22Rv1 (cell line): ENCODE results near the gene SMAD4.

Source experiments
- H3K27ac ChIP-seq: fragments of 450-650 bp; 2 replicates; pipeline ENCODE4 v1.5.1; 2017
- CTCF ChIP-seq: fragments of 450-650 bp; IDR thresholded peaks from 2 replicates; pipeline ENCODE4 v1.5.1; 2017; ENCODE audit warnings: mild to moderate bottlenecking
- ZFX ChIP-seq: fragments of 450-650 bp; IDR thresholded peaks from 2 replicates; pipeline ENCODE4 v1.6.1; 2017; ENCODE audit warnings: antibody characterized with exemption, borderline replicate concordance

The SMAD4 gene

DNA sequence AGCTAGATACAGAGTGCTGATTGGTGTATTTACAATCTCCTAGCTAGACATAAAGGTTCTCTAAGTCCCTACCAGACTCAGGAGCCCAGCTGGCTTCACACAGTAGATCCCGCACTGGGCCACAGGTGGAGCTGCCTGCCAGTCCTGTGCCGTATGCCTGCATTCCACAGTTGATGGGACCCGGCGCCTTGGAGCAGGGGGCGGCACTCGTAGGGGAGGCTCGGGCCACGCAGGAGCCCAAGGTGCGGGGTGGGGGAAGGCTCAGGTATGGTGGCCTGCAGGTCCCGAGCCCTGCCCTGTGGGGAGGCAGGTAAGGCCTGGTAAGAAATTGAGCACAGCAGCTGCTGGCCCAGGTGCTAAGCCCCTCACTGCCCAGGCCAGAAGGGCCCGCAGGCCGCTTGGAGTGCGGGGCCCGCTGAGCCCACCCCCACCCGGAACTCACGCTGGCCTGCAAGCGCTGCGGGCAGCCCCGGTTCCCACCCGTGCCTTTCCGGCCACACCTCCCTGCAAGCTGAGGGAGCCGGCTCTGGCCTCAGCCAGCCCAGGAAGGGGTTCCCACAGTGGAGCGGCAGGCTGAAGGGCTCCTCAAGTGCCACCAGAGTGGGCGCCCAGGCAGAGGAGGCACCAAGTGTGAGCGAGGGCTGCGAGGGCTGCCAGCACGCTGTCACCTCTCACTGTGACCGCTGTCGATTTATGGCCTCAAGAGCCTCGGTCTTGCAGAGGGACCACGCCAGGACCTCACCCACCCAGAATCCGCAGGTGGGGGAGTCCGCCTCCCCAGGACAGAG is 91.0 kb downstream of the SMAD4 start:
- TF ChIP-seq CTCF (no peak), ZFX (no peak)
- no peak overlapping the region for H3K27ac ChIP-seq

DNA sequence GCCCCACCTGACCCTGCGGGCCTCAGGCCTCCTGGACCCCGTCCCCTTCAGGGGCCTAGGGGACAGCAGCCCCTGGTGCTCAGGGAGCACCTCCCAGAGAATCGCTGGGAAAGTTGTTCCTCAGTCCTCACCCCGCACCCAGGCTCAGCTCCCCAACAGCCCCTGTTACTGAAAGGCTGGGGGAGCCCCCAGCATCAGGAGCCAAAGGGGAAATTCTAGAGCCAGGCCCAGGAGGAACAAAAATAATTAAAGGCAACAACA is 91.5 kb downstream of the SMAD4 start:
- no peak overlapping the region for H3K27ac ChIP-seq
- no peak for TF ChIP-seq ZFX
- no peak for TF ChIP-seq CTCF

GRCh38 chr18:51122266-51123045 is 92.4 kb downstream of the SMAD4 start:
- TF ChIP-seq ZFX (no peak), CTCF (no peak)
- H3K27ac ChIP-seq = no peak overlapping the region

DNA sequence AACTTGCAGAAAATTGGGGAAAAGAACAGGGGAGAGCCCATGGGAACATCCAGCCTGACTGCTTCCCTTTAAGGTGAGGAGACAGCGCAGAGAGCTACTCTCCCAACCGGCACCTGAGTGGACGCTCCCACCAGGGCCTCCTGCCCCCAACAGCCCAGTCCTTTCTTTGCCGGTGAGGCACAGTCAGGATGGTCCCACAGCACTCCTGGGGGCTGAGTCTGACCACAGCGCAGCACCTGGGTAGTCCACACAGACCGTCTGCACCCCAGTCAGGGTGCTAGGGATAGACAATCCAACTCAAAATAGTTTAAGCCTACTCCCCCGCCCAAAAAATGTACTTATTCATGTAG is 93.0 kb downstream of the SMAD4 start:
- H3K27ac ChIP-seq = no peak overlapping the region
- no peak for TF ChIP-seq ZFX
- no peak for TF ChIP-seq CTCF

DNA sequence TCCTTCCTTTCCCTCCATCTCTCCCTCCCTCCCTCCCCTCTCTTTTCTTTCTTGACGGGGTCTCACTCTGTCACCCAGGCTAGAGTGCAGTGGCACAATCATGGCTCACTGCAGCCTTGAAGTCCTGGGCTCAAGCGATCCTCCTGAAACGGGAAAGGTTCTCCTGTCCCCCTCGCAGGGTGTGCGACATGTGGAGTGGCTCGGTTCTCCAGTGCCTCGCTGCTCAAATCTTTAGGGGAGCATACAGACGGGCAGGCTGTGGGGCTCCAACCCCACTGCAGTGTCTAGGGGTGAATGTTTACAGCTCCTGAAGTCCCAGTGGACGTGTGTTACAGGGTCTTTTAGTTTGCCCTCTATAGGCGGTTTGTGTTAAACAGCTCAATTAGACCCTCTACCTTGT is 93.5 kb downstream of the SMAD4 start:
- no peak for TF ChIP-seq ZFX
- no peak for TF ChIP-seq CTCF
- H3K27ac ChIP-seq = no peak overlapping the region

DNA sequence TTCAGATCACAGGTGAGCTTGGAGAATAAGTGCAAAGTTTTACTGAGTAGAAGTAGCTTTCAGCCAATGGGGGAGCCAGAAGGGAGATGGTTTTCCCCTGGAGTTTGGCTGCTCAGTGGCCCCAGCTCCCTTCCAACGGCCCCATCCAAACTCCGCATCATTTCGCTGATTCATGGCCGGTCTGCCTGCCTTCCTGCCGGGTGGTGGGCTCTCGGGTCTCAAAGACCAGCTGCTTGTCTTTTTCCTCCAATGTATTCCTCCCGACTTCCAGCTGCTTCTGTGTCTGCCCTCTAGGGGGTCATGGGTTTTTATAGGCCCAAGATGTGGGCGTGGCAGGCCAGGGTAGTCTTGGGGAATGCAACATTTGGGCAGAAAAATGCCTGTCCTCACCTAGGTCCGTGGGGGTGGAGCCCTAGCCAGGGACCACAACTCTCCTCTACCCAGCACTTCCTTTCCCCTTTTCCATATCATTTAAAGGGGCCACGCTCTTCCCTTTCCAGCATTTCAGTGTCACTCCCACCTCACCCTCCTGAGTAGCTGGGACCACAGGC is 94.0 kb downstream of the SMAD4 start:
- TF ChIP-seq ZFX (no peak), CTCF (no peak)

DNA sequence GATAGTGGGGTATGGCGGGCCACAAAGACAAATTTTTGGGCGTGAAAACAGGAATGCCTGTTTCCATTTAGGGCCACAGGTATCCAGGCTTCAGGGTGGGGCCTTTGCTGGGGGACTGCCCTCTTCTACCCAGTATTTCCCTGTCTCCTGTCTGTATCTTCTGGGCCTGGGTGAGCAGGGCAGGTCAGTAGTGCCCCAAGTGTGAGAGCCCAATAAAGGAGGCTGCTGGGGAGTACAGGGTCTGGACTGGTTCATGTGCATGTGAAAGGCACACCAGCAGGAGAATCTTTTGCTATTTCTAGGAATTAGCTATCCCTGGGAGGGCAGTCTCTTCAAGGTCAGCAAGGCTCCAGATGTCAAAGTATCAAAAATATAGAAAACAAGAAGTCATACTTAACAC is 96.0 kb downstream of the SMAD4 start:
- H3K27ac ChIP-seq = no peak overlapping the region
- TF ChIP-seq ZFX (no peak), CTCF (no peak)

More for the DNA sequence above, 94.0 kb downstream of the SMAD4 start:
- no peak overlapping the region for H3K27ac ChIP-seq
